HUES6 (cell line): Measurements from ENCODE around the gene TCF12.

Experiments used
- H3K27ac ChIP-seq: 2 replicates; pipeline ENCODE4 v1.7.0; 2013; ENCODE audit warnings: low read depth, mild to moderate bottlenecking, low read length, inconsistent platforms
- H3K27me3 ChIP-seq: 2 replicates; pipeline ENCODE4 v1.6.1; 2013; ENCODE audit warnings: low read length; ENCODE audit not compliant: control insufficient read depth, insufficient read depth
- H3K36me3 ChIP-seq: 2 replicates; pipeline ENCODE4 v1.6.1; 2013; ENCODE audit warnings: low read length; ENCODE audit not compliant: control insufficient read depth, insufficient read depth
- H3K4me1 ChIP-seq: 2 replicates; pipeline ENCODE4 v1.6.1; 2013; ENCODE audit warnings: low read length; ENCODE audit not compliant: control insufficient read depth, insufficient read depth
- H3K4me3 ChIP-seq: 2 replicates; pipeline ENCODE4 v1.5.1; 2013; ENCODE audit warnings: low read depth, low read length
- H3K9ac ChIP-seq: one replicate; pipeline ENCODE4 v1.6.1; 2013; ENCODE audit warnings: mild to moderate bottlenecking, low read length
- H3K9me3 ChIP-seq: 2 replicates; pipeline ENCODE4 v1.6.1; 2013; ENCODE audit warnings: low read depth, low read length; ENCODE audit not compliant: control insufficient read depth, insufficient read depth

The TCF12 gene

GRCh38 chr15:57281321-57281720, 362.9 kb downstream of the TCF12 start:
- no peaks in the 10 kb centered on the region for H3K9me3 ChIP-seq
- peaks cover 14% of the 10 kb centered on the region for H3K4me1 ChIP-seq
- no peak overlapping the region for H3K9ac ChIP-seq
- peaks cover 25% of the 10 kb centered on the region for H3K36me3 ChIP-seq
- no peak overlapping the region for H3K27ac ChIP-seq
- H3K4me3 ChIP-seq = no peak overlapping the region
- no peaks in the 10 kb centered on the region for H3K27me3 ChIP-seq

GRCh38 chr15:57282686-57283085, 364.2 kb downstream of the TCF12 start:
- H3K4me3 ChIP-seq = no peak overlapping the region
- no peak overlapping the region for H3K27ac ChIP-seq
- peaks cover 17% of the 10 kb centered on the region for H3K4me1 ChIP-seq
- no peaks in the 10 kb centered on the region for H3K27me3 ChIP-seq
- no peak overlapping the region for H3K9ac ChIP-seq
- H3K9me3 ChIP-seq = no peaks in the 10 kb centered on the region
- peaks cover 38% of the 10 kb centered on the region for H3K36me3 ChIP-seq

DNA sequence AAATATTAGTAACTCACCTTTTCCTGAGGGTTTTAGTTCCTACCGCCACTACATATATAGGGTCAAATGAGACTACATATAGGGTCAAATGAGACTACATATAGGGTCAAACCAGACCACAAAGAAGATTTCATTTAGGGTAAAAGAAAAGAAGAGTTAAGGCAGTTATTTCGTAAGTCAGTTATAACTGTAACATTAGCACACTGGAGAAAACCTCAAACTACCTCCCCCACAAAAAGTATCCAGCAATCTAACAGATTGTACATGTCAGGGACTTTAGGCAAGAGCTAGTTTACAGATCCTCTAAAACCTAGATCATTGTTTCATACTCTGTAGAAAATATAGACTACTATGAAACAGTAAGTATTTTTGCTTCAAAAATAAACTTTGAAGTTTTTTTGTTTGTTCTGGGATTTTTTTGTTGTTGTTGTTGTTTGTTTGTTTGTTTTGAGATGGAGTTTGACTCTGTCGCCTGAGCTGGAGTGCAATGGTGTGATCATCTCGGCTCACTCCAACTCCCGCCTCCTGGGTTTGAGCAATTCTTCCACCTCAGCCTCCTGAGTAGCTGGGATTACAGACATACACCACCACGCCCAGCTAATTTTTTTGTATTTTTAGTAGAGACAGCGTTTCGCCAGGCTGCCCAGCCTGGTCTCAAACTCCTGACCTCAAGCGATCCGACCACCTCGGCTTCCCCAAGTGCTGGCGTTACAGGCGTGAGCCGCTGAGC, 365.5 kb downstream of the TCF12 start:
- Histone ChIP-seq H3K9me3 (no peaks in the 10 kb centered on the region), H3K27ac (no peak overlapping the region), H3K4me3 (no peak overlapping the region), H3K27me3 (no peaks in the 10 kb centered on the region), H3K9ac (no peak overlapping the region), H3K4me1 (peaks cover 17% of the 10 kb centered on the region), H3K36me3 (peaks cover 44% of the 10 kb centered on the region)

GRCh38 chr15:57284535-57284934, 366.1 kb downstream of the TCF12 start:
- Histone ChIP-seq H3K9ac (no peak overlapping the region), H3K9me3 (no peaks in the 10 kb centered on the region), H3K4me3 (no peak overlapping the region), H3K27me3 (no peaks in the 10 kb centered on the region), H3K36me3 (peaks cover 44% of the 10 kb centered on the region), H3K4me1 (peaks cover 14% of the 10 kb centered on the region), H3K27ac (no peak overlapping the region)

GRCh38 chr15:57285386-57285785, 366.9 kb downstream of the TCF12 start:
- Histone ChIP-seq H3K27me3 (no peaks in the 10 kb centered on the region), H3K9me3 (no peaks in the 10 kb centered on the region), H3K9ac (no peak overlapping the region), H3K4me3 (no peak overlapping the region), H3K36me3 (peaks cover 44% of the 10 kb centered on the region), H3K4me1 (peaks cover 14% of the 10 kb centered on the region), H3K27ac (no peak overlapping the region)

DNA sequence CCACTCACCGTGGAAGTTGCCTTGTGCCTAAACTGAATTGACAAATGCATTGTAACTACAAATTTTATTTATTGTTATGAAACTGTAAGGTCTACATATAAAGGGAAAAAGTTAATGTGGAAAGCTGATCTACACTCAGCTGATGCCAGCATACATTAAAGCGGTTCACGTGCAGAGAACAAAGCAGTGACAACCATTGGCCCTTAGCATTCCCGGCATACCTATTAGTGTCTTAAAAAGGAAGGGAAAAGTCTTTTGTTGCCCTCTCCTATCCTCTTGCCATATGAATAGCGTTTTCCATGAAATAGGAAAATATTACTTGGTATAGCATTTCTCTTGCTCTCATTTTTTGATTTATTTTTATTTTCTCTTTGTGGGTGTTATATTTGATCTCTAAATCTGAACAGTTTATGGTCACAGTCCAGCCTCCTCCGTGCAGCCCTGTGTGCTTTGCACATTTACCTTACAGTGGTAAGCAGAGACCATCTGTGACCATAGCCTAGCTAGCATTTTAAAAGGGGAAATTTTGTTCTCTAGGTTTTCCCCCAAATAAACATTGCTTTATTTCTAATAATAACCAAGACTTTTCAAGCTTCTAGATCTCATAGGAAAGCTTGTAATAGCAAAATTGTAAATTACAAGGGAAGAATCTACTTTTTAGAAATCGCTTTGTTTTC, 368.1 kb downstream of the TCF12 start:
- H3K27ac ChIP-seq = no peak overlapping the region
- H3K9ac ChIP-seq = no peak overlapping the region
- H3K9me3 ChIP-seq = no peaks in the 10 kb centered on the region
- no peaks in the 10 kb centered on the region for H3K27me3 ChIP-seq
- no peak overlapping the region for H3K4me3 ChIP-seq
- peaks cover 44% of the 10 kb centered on the region for H3K36me3 ChIP-seq
- peaks cover 9% of the 10 kb centered on the region for H3K4me1 ChIP-seq

DNA sequence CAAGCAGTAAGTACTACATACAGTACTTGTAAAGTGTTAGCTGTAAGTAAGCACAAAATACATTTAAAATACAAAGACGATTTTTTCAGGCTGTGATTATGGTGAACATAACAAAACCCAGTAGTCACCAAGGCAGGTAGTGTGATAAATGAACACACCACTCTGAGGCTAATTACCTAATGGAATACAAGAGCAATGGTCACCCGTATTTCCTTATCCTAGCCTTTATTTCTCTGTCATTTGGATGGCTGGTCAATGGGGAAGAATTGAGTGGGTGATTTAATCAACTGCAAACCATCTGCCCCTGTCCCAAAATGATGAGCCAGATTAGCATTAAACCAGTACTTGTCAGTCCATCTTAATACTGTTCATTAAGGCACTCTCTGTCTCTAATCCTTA, 368.7 kb downstream of the TCF12 start:
- H3K27me3 ChIP-seq = no peaks in the 10 kb centered on the region
- H3K9me3 ChIP-seq = no peaks in the 10 kb centered on the region
- H3K27ac ChIP-seq = no peak overlapping the region
- no peak overlapping the region for H3K4me3 ChIP-seq
- H3K9ac ChIP-seq = no peak overlapping the region
- peaks cover 9% of the 10 kb centered on the region for H3K4me1 ChIP-seq
- H3K36me3 ChIP-seq = peaks cover 44% of the 10 kb centered on the region

GRCh38 chr15:57288926-57289580, 370.6 kb downstream of the TCF12 start:
- H3K9me3 ChIP-seq = no peaks in the 10 kb centered on the region
- no peak overlapping the region for H3K9ac ChIP-seq
- H3K27ac ChIP-seq = no peak overlapping the region
- no peak overlapping the region for H3K4me3 ChIP-seq
- H3K27me3 ChIP-seq = no peaks in the 10 kb centered on the region
- H3K36me3 ChIP-seq = peaks cover 34% of the 10 kb centered on the region
- peaks cover 9% of the 10 kb centered on the region for H3K4me1 ChIP-seq

DNA sequence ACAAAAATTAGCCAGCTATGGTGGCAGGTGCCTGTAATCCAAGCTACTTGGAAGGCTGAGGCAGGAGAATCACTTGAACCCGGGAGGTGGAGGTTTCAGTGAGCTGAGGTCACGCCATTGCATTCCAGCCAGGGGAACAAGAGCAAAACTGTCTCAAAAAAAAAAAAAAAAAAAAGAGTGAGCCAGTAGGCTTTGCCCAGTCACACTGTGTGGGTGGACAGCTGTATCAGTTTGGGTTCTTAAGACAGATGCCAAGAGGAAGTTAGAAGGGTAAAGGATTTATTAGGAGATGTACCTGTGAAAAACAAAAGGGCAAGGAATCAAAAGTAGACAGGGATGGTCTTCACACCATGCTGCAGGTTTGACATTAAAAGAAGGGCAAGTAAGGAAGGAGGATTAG, 371.7 kb downstream of the TCF12 start:
- Histone ChIP-seq H3K9ac (no peak overlapping the region), H3K27me3 (no peaks in the 10 kb centered on the region), H3K4me3 (no peak overlapping the region), H3K27ac (no peak overlapping the region), H3K36me3 (peaks cover 29% of the 10 kb centered on the region), H3K4me1 (peaks cover 9% of the 10 kb centered on the region), H3K9me3 (no peaks in the 10 kb centered on the region)

DNA sequence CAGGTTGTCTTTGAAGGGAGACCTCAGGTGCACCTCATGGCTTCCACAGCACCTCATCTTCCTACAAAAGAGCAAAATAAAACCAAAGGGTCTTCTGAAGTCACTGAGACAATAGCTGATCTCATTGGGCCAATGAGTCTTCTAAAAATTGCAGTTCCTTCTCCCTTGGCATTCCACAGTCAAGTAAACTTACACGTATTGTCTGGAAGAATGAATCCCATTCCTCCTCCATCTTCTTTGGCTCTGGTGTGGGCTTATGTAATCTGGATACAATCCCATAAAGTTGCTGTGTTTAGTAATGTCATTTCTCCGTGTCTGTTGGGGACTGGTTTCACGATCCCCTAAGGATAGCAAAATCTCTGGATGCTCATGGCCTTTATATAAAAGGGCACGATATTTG, 372.4 kb downstream of the TCF12 start:
- Histone ChIP-seq H3K9me3 (no peaks in the 10 kb centered on the region), H3K4me1 (peaks cover 8% of the 10 kb centered on the region), H3K27me3 (no peaks in the 10 kb centered on the region), H3K27ac (no peak overlapping the region), H3K9ac (no peak overlapping the region), H3K4me3 (no peak overlapping the region), H3K36me3 (peaks cover 24% of the 10 kb centered on the region)

GRCh38 chr15:57296473-57297162, 378.2 kb downstream of the TCF12 start:
- Histone ChIP-seq H3K27ac (no peak overlapping the region), H3K36me3 (no peaks in the 10 kb centered on the region)

More at GRCh38 chr15:57296473-57297162, 378.2 kb downstream of the TCF12 start:
- no peak overlapping the region for H3K4me3 ChIP-seq
- no peaks in the 10 kb centered on the region for H3K27me3 ChIP-seq
- H3K4me1 ChIP-seq = peaks cover 13% of the 10 kb centered on the region; the same call in 1 of the 2 replicates
- no peak overlapping the region for H3K9ac ChIP-seq
- H3K9me3 ChIP-seq = no peaks in the 10 kb centered on the region
